ENCODE data around the gene JSRP1.

DNA sequence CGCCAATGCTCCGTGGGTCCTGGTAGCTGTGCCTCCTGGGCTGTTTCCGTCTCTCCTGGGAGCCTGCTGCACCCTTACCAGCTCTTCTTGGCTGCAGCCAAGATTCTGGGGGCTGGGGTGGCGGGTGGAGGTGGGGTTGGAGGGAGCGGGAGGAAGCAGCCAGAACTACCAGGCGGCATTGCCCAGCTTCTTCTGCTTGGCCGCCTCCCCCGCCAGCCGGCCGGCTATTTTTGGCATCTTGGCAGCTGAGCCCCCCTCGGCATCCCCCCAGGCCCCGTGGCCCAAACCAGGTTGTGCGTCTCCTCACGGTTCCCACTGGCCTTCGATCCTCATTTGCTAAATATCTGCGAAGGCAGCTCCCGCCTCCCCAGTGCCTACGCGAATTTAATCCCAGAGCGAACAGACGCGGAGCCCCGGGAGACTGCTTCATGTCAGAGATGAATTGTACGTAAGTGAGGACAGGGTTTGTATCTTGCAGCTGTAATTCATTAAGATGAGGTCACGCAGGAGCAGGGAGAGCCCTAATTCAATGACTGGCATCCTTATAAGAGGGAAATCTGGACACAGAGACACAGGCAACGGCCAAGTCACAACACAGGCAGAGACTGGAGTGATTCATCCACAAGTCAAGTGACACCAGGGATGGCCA lies 38.6 kb upstream of the JSRP1 start:
- TF ChIP-seq ZNF274 (IDR thresholded peaks at IDR 0.05; ENCODE audit: insufficient read depth, insufficient read length) (no peak), POLR2AphosphoS2 (IDR thresholded peaks at IDR 0.05; ENCODE audit: low read depth, low read length) (no peak), RAD21 (IDR thresholded peaks at IDR 0.05; ENCODE audit: insufficient read depth, low read depth, low read length) (no peak)
- TF ChIP-seq, protein P1, sequence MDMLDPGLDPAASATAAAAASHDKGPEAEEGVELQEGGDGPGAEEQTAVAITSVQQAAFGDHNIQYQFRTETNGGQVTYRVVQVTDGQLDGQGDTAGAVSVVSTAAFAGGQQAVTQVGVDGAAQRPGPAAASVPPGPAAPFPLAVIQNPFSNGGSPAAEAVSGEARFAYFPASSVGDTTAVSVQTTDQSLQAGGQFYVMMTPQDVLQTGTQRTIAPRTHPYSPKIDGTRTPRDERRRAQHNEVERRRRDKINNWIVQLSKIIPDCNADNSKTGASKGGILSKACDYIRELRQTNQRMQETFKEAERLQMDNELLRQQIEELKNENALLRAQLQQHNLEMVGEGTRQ (IDR thresholded peaks at IDR 0.05; ENCODE audit: borderline replicate concordance, low read depth, low read length) = no peak
- TF ChIP-seq, protein P2, sequence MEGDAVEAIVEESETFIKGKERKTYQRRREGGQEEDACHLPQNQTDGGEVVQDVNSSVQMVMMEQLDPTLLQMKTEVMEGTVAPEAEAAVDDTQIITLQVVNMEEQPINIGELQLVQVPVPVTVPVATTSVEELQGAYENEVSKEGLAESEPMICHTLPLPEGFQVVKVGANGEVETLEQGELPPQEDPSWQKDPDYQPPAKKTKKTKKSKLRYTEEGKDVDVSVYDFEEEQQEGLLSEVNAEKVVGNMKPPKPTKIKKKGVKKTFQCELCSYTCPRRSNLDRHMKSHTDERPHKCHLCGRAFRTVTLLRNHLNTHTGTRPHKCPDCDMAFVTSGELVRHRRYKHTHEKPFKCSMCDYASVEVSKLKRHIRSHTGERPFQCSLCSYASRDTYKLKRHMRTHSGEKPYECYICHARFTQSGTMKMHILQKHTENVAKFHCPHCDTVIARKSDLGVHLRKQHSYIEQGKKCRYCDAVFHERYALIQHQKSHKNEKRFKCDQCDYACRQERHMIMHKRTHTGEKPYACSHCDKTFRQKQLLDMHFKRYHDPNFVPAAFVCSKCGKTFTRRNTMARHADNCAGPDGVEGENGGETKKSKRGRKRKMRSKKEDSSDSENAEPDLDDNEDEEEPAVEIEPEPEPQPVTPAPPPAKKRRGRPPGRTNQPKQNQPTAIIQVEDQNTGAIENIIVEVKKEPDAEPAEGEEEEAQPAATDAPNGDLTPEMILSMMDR (IDR thresholded peaks at IDR 0.05 in 2 of 3, conservative IDR thresholded peaks at IDR 0.05 in 1 of 3; ENCODE audit: control insufficient read depth in 2 of 3, extremely low read depth in 1 of 3, insufficient read depth in 1 of 3, low read depth in 3 of 3, low read length in 3 of 3) = no peak

All from GM12878 (cell line).